ENCODE data around the gene TEAD1. TPM values are rescaled to one million over a fixed set of nuclear protein-coding genes. Genes with fewer than 3 reads are reported as not detected.

Gene TEAD1
- 28.3 and 59.6 TPM in 2 replicates for total RNA-seq (2011; cell fraction: chromatin; rRNA removed; ENCODE audit: low replicate concordance)
- 17.3 and 19.1 TPM in 2 replicates for total RNA-seq (2011; cell fraction: nucleolus; rRNA removed)
- total RNA-seq (2011; cell fraction: nucleoplasm; rRNA removed) = 40.8 and 69.8 TPM in 2 replicates
- 11.8 and 14.8 TPM in 2 replicates for total RNA-seq (2014; rRNA removed)
- total RNA-seq (2014; rRNA removed; fragmentation: Illumina TruSeq; extraction: Trizol) = 10.8 and 11.7 TPM in 2 replicates
- total RNA-seq (2015; rRNA removed; fragmentation: Illumina TruSeq; extraction: Trizol) = 14.2 and 14.8 TPM in 2 replicates
- total RNA-seq (2021) = 17.7 and 17.8 TPM in 2 replicates
- 7.4 and 9.2 TPM in 2 replicates for polyA plus RNA-seq (2011; rRNA removed)
- polyA plus RNA-seq (2011; cell fraction: cytosol; rRNA removed) = 5.2 and 5.6 TPM in 2 replicates
- polyA plus RNA-seq (2011; cell fraction: nucleus; rRNA removed) = 21.9 and 25.1 TPM in 2 replicates
- polyA plus RNA-seq (2012) = 8.6 and 9.5 TPM in 2 replicates
- 10.3 and 12.8 TPM in 2 replicates for polyA plus RNA-seq (2014; fragmentation: Illumina TruSeq; extraction: Trizol)
- 1 to 10 TPM; 1.7 to 2.1 TPM for polyA plus RNA-seq (2014; fragmentation: Nextera tagmentation; extraction: Ambion mirVana)
- 6.9 and 7.3 TPM in 2 replicates for polyA plus RNA-seq (2014; rRNA removed)
- 22.6 and 23.9 TPM in 2 replicates for polyA minus RNA-seq (2011; rRNA and poly(A)+ RNA removed)
- 9.4 and 10.8 TPM in 2 replicates for polyA minus RNA-seq (2011; cell fraction: cytosol; rRNA and poly(A)+ RNA removed)
- polyA minus RNA-seq (2011; cell fraction: nucleus; rRNA and poly(A)+ RNA removed) = 21.5 and 27.1 TPM in 2 replicates
- Bru-seq, nascent RNA = percentile 69 among the genes with signal in this experiment
- BruChase-seq, experiment 1, labeled RNA remaining after a 2-hour chase = percentile 69 among the genes with signal in this experiment
- BruChase-seq, experiment 2, labeled RNA remaining after a 6-hour chase = percentile 71 among the genes with signal in this experiment
- long read RNA-seq, experiment 1, partial matches to known transcripts = 3 of 31 reads
- long read RNA-seq, experiment 1, other reads (novel, unspliced or antisense) = 27 of 31 reads
- long read RNA-seq, experiment 2, partial matches to known transcripts = 0 of 5 reads
- long read RNA-seq, experiment 2, other reads (novel, unspliced or antisense) = 5 of 5 reads
- long read RNA-seq, experiment 3, partial matches to known transcripts = 1 of 1 reads
- long read RNA-seq, experiment 3, other reads (novel, unspliced or antisense) = 0 of 1 reads

DNA sequence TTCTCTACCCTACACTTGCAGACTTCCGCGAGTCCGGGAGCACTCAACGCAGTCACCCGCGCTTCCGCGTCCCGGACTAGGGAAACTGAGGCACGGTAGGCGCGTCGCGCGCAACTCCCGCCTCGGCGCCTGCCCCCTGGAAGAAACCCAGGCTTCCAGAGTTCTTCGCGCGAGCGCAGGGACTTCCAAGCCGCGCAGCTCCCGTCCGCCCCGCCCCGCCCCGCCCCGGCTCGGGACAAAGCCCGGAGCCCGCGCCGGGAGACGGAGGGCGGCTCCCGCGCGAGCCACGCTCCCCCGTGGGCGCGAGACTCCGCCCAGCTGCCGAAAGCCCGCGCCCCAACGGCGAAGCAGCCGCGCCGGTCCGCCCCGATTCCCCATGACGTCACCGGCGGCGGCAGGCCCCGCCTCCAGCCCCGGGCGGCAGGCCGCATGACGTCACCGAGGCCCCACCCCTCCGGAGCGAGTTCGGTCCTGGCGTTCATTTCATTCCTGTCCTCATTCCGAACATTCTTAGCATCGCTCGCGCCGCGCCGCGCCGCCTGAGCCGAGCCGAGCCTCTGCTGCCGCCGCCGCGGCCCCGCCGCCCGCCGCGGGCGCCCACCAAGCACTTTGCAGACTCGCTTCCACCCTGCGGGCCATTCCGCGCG, at the start of gene TEAD1:
TEAD1 (plus strand) TSS at position 498 of the 647 bp plus-strand sequence.
- peak within 1 kb of the TSS; percentile 81 to 98 for H3K9ac ChIP-seq (ENCODE audit: insufficient read depth in 1 of 2, low read depth in 2 of 2, low read length in 2 of 2)
- ATAC-seq (peak; percentile 95), FAIRE-seq (peak; percentile 90), DNase-seq (ENCODE audit: extremely low read depth in 1 of 4, low spot score in 3 of 4) (peak; percentile 94 to 99 (median 98))
- in situ Hi-C loops (cut with MboI) (no loop called here), intact Hi-C loops (cut with micrococcal nuclease) (loop anchor here (5.0 kb wide), 3 partner anchors 68 to 213 kb away; no protein-coding TSS in a partner anchor)
- H3K36me3 ChIP-seq (ENCODE audit: control insufficient read depth, insufficient read depth, low read length) = 0 out of 3 replicates have a peak, but pooled peaks cover 6% of the 10 kb centered on the region
- peak within 1 kb of the TSS; percentile 100 for H2AFZ ChIP-seq (ENCODE audit: low read depth, low read length)
- CTCF ChIA-PET (ENCODE audit: low intra/inter-chr PET ratio) = no interaction called here
- BruUV-seq (replicated peaks) = no TSS peak
- H3K27me3 ChIP-seq (ENCODE audit: control insufficient read depth in 2 of 2, insufficient read depth in 2 of 2, low read length in 2 of 2) = no peaks in the 10 kb centered on the region
- H3K4me2 ChIP-seq (ENCODE audit: insufficient read depth, low read length) = peak within 1 kb of the TSS; percentile 87
- H3K9me1 ChIP-seq (ENCODE audit: control insufficient read depth, insufficient read depth, low read length) = no peaks in the 10 kb centered on the region
- H3K27ac ChIP-seq (ENCODE audit: extremely low read depth, low read depth, low read length) = peak within 1 kb of the TSS; percentile 86
- no peaks in the 10 kb centered on the region for H3K9me3 ChIP-seq (replicated peaks; ENCODE audit: control insufficient read depth, insufficient read depth, low read depth, low read length)
- H3K4me1 ChIP-seq (replicated peaks in 1 of 2; ENCODE audit: control insufficient read depth in 2 of 2, insufficient read depth in 2 of 2, low read length in 2 of 2) = peaks cover 5 to 12% of the 10 kb centered on the region in 2 experiments; a peak in 3 of 5 replicates
- WGBS (ENCODE audit: insufficient coverage, low coverage, missing lambda C conversion rate) = 0% methylated on average over 46 of the region's 95 CpGs
- H3K4me3 ChIP-seq = peak within 1 kb of the TSS; percentile 74
- 0 out of 2 replicates have a peak, but pooled peaks cover 7% of the 10 kb centered on the region for H4K20me1 ChIP-seq (replicated peaks; ENCODE audit: control insufficient read depth, insufficient read depth, low read length)
- peaks cover 6% of the 10 kb centered on the region; the same call in 1 of the 3 replicates for H3K79me2 ChIP-seq (ENCODE audit: control insufficient read depth, insufficient read depth, low read length)
- POLR2A ChIA-PET = interaction anchor here (0.6 to 1.1 kb wide), 7 partner anchors 9 to 200 kb away, joined by 3 to 4 read pairs (median 3); no protein-coding TSS in a partner anchor
- TF ChIP-seq FOXK2 (conservative IDR thresholded peaks at IDR 0.05 in 1 of 2, IDR thresholded peaks at IDR 0.05 in 1 of 2; ENCODE audit: low read depth in 2 of 2) (no peak), RB1 (IDR thresholded peaks at IDR 0.05; ENCODE audit: low read depth) (peak; percentile 95), CREB1 (IDR thresholded peaks at IDR 0.05) (peak; percentile 96), CREB1 (CRISPR knock-in tag; IDR thresholded peaks at IDR 0.05) (peak; percentile 96), KLF1 (tag; IDR thresholded peaks at IDR 0.05) (peak; percentile 91), SMAD4 (CRISPR knock-in tag; conservative IDR thresholded peaks at IDR 0.05) (peak; percentile 89), PURB (CRISPR knock-in tag; IDR thresholded peaks at IDR 0.05; ENCODE audit: low read depth) (no peak), MTA2 (IDR thresholded peaks at IDR 0.05; ENCODE audit: low read depth) (0 out of 2 replicates have a peak, but pooled peaks have one; percentile 21), ZFX (CRISPR knock-in tag; IDR thresholded peaks at IDR 0.05) (peak; percentile 18; the same call in 1 of the 2 replicates), PML (IDR thresholded peaks at IDR 0.05; ENCODE audit: low read length) (peak; percentile 31; the same call in 1 of the 2 replicates), HDAC8 (tag; IDR thresholded peaks at IDR 0.05) (no peak)
- TF ChIP-seq, protein P1, sequence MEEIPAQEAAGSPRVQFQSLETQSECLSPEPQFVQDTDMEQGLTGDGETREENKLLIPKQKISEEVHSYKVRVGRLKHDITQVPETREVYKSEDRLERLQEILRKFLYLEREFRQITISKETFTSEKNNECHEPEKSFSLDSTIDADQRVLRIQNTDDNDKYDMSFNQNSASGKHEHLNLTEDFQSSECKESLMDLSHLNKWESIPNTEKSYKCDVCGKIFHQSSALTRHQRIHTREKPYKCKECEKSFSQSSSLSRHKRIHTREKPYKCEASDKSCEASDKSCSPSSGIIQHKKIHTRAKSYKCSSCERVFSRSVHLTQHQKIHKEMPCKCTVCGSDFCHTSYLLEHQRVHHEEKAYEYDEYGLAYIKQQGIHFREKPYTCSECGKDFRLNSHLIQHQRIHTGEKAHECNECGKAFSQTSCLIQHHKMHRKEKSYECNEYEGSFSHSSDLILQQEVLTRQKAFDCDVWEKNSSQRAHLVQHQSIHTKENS (CRISPR knock-in tag; IDR thresholded peaks at IDR 0.05) = no peak
- TF ChIP-seq, protein P2, sequence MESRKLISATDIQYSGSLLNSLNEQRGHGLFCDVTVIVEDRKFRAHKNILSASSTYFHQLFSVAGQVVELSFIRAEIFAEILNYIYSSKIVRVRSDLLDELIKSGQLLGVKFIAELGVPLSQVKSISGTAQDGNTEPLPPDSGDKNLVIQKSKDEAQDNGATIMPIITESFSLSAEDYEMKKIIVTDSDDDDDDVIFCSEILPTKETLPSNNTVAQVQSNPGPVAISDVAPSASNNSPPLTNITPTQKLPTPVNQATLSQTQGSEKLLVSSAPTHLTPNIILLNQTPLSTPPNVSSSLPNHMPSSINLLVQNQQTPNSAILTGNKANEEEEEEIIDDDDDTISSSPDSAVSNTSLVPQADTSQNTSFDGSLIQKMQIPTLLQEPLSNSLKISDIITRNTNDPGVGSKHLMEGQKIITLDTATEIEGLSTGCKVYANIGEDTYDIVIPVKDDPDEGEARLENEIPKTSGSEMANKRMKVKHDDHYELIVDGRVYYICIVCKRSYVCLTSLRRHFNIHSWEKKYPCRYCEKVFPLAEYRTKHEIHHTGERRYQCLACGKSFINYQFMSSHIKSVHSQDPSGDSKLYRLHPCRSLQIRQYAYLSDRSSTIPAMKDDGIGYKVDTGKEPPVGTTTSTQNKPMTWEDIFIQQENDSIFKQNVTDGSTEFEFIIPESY (CRISPR knock-in tag; IDR thresholded peaks at IDR 0.05) = peak; percentile 48; the same call in 1 of the 2 replicates
